ENCODE measurements around the gene ARMC8.

ARMC8 gene

DNA sequence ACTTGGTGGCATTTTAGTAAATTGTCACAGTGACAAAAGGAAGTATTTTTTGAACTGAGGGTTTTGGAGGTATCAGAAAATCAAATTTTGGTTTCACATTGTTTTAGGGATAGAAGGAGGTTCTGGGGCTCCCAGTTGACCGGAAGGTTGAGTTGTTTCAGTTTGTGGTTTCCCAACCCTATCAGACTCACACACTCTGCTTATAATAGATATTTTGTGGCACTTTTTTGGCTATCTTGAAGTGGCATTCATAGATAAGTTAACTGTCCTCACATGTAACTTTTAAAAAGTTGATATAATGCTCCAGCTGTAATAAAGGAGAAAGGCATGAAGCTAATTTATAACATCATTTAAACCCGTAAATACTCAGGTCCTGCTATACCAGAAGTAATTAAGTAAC, 12.8 kb downstream of the ARMC8 start:
- no peak for DNase-seq (ENCODE audit: extremely low read depth, low read depth)
- TF ChIP-seq, protein P1, sequence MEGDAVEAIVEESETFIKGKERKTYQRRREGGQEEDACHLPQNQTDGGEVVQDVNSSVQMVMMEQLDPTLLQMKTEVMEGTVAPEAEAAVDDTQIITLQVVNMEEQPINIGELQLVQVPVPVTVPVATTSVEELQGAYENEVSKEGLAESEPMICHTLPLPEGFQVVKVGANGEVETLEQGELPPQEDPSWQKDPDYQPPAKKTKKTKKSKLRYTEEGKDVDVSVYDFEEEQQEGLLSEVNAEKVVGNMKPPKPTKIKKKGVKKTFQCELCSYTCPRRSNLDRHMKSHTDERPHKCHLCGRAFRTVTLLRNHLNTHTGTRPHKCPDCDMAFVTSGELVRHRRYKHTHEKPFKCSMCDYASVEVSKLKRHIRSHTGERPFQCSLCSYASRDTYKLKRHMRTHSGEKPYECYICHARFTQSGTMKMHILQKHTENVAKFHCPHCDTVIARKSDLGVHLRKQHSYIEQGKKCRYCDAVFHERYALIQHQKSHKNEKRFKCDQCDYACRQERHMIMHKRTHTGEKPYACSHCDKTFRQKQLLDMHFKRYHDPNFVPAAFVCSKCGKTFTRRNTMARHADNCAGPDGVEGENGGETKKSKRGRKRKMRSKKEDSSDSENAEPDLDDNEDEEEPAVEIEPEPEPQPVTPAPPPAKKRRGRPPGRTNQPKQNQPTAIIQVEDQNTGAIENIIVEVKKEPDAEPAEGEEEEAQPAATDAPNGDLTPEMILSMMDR (IDR thresholded peaks at IDR 0.05; ENCODE audit: low read depth, low read length): no peak

DNA sequence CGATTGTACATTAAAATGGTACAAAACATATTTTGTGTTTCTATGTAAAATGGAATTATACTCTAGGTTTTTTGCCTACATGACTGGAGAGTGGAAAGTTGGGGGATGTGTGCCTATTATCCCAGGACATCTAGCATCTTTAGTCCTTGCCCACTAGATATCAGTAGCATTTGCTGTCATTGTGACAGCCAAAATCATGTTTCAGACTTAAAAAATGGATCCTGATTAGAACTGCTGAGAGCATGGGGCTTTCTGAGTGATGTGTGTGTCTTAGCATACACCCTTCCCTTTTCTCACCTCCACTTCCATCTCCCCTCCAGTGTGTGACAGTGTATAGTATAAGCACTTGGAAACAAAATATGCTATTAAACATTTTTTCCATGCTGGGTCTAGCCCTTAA, 13.3 kb downstream of the ARMC8 start:
- no peak for DNase-seq (ENCODE audit: extremely low read depth, low read depth)
- TF ChIP-seq, protein P1 (IDR thresholded peaks at IDR 0.05; ENCODE audit: low read depth, low read length): no peak

DNA sequence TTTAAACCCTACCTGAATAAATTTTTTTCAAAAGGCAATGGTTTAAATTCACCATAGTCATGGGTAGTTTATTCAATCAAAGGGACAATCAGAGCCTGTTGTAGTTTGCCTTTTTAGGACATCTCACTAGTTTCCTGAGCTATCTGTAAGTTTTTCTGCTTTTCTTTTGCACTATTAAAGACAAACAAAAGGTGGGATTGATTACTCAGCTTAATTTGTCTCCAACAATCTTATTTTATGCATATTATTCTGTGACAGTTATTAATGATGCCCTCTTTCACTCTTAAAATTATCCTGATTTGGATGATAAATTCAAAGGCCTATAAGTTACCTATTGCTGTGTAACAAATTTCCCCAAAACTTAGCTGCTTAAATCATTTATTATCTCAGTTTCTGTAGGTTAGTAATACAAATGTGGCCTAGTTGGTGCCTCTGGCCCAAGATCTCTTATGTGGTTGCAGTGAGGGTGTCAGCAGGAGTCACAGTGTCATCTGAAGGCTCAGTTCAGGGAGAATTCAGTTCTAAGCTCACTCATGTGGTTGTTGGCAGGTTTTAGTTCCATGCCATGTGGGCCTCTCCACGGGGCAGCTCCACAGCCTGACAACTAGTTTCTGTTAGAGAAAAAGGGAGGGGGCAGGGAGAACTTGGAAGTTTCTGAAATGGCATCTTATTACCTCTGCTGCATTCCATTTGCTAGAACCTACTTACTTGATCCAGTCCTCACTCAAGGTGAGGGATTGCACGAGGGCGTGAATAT, 16.0 kb downstream of the ARMC8 start:
- TF ChIP-seq, protein P1 (IDR thresholded peaks at IDR 0.05; ENCODE audit: low read depth, low read length): no peak
- no peak for DNase-seq (ENCODE audit: extremely low read depth, low read depth)

DNA sequence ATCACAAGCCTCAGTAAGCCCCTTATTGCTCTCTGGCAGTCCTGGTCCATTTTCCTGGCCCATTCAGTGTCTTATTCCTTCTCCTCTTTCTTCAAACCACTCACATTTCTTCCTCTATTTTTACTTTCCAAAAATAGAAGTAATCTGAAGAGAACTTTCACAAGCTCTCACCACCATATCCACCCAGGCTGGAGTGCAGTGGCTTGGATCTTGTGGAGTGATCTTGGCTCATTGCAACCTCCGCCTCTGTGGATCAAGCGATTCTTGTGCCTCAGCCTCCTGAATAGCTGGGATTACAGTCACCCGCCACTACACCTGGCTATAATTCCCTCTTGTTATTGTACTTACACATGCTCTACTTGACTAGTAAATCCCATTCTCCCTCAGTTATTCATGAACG, 16.8 kb downstream of the ARMC8 start:
- TF ChIP-seq, protein P1 (IDR thresholded peaks at IDR 0.05; ENCODE audit: low read depth, low read length): no peak
- no peak for DNase-seq (ENCODE audit: extremely low read depth, low read depth)

DNA sequence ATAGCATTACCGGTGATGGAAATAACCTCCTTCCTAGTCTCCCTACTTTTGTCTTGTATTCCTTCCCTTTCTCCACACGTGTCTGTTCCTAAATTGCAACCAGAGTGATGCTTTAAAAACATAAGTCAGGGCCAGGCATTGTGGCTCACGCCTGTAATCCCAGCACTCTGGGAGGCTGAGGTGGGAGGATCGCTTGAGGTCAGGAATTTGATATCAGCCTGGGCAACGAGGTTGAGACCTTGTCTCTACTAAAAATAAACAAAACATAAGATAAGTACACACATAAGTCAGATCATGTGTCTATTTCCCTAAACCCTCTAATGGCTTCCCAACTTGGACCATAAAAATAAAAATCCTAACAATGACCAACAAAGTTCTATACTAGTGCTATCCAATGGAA, 18.4 kb downstream of the ARMC8 start:
- TF ChIP-seq, protein P1 (IDR thresholded peaks at IDR 0.05; ENCODE audit: low read depth, low read length): no peak
- no peak for DNase-seq (ENCODE audit: extremely low read depth, low read depth)

DNA sequence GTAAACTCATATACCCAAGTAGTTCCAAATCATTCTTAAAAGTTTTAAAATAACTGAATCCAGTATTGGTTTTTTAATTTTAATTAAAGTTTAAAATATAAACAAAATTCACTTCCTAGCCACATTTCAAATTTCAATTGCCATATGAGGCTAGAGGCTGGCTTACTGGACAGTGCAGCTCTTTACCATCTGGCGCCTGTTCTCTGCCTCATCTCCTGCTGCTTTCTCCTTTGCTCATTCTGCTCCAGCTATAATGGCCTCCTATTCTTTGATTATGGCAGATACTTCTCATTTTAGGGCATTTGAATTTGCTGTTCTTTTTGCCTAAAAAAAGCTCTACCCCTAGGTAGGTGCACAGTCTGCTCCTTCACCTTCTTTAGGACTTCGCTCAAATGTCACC, 19.1 kb downstream of the ARMC8 start:
- no peak for DNase-seq (ENCODE audit: extremely low read depth, low read depth)
- TF ChIP-seq, protein P1 (IDR thresholded peaks at IDR 0.05; ENCODE audit: low read depth, low read length): no peak

DNA sequence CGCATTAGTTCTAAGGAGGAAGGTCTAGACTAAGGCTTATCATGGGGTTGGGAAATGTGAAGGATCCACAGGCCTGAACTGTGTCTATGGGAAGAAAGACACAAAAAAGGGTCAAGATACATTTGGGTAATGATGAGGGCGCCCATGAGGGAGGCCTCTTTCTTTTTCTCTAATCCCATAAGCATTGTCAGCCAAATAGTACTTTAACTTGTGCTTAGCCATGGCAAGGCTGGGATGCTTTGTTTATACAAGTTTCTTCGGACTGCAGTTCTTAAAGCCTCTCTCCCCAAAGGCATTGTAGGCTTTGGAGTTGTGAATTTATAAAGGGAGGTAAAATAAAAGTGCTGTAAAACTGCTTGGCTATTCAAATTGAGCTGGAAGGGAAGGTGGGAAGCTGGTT, 23.4 kb downstream of the ARMC8 start:
- TF ChIP-seq, protein P1 (IDR thresholded peaks at IDR 0.05; ENCODE audit: low read depth, low read length): no peak
- DNase-seq (ENCODE audit: extremely low read depth, low read depth): no peak

Measured in AG09319 (cell line).